AG10803 (cell line): ENCODE measurements around the gene MCTP2.
A peak's percentile ranks its signal among the peaks of the same experiment; 100 is the strongest.

Experiments used
- DNase-seq: peaks from one replicate; pipeline ENCODE4 v3.0.0; 2010; ENCODE audit warnings: low read depth
- H3K4me3 ChIP-seq: 2 replicates; pipeline ENCODE4 v1.5.1; 2011; ENCODE audit warnings: mild to moderate bottlenecking, low read length, control low read depth
- TF ChIP-seq, protein P1 (sequence below): conservative IDR thresholded peaks from 2 replicates; pipeline ENCODE4 v1.5.1; 2011; ENCODE audit warnings: mild to moderate bottlenecking, low read length, control low read depth, inconsistent platforms

MCTP2 gene, protein sequence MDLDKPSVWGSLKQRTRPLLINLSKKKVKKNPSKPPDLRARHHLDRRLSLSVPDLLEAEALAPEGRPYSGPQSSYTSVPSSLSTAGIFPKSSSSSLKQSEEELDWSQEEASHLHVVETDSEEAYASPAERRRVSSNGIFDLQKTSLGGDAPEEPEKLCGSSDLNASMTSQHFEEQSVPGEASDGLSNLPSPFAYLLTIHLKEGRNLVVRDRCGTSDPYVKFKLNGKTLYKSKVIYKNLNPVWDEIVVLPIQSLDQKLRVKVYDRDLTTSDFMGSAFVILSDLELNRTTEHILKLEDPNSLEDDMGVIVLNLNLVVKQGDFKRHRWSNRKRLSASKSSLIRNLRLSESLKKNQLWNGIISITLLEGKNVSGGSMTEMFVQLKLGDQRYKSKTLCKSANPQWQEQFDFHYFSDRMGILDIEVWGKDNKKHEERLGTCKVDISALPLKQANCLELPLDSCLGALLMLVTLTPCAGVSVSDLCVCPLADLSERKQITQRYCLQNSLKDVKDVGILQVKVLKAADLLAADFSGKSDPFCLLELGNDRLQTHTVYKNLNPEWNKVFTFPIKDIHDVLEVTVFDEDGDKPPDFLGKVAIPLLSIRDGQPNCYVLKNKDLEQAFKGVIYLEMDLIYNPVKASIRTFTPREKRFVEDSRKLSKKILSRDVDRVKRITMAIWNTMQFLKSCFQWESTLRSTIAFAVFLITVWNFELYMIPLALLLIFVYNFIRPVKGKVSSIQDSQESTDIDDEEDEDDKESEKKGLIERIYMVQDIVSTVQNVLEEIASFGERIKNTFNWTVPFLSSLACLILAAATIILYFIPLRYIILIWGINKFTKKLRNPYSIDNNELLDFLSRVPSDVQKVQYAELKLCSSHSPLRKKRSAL

DNA sequence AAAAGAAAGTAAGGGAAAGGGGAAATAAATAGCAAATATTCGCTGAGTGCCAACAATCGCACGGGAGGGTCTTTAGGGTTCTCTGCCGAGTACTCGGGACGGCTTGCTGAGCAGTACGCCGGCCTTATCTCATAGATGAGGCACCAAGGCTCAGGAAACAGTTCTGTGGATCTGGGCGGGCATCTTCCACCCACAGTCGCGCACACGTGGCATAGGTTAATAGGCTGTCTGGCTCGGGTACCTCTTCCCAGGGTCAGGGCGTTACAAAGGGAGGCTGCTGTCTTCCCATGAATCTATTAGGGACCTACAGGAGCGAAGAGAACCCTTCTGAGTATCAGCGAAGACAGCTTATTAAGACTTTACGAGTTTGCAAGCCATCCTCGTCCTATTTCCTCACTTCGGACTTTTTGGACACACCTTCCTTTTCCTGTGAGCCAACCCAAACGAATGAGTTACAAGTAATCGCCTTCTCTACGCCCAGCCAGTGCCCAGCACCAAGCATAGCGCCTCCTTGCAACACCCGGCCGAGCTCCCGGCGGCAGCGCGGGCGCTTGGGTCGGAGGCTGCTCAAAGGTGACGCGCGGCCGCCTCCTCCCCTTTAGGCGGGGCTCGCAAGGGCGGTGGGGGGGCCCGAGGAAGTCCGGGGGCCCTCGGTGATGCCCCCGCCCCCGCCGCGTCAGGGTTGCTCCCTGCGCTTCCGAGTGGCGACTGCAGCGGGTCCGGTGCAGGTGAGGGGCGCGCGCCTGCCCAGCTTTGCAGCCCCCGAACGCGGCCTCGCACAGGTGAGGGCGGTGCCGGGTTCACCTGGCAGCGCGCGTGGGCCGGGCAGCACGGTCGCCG, at the start of gene MCTP2:
MCTP2 (plus strand) TSS at position 679 of the 840 bp plus-strand sequence. CDS start 66,705 bp downstream, outside the sequence.
- TF ChIP-seq, protein P1, sequence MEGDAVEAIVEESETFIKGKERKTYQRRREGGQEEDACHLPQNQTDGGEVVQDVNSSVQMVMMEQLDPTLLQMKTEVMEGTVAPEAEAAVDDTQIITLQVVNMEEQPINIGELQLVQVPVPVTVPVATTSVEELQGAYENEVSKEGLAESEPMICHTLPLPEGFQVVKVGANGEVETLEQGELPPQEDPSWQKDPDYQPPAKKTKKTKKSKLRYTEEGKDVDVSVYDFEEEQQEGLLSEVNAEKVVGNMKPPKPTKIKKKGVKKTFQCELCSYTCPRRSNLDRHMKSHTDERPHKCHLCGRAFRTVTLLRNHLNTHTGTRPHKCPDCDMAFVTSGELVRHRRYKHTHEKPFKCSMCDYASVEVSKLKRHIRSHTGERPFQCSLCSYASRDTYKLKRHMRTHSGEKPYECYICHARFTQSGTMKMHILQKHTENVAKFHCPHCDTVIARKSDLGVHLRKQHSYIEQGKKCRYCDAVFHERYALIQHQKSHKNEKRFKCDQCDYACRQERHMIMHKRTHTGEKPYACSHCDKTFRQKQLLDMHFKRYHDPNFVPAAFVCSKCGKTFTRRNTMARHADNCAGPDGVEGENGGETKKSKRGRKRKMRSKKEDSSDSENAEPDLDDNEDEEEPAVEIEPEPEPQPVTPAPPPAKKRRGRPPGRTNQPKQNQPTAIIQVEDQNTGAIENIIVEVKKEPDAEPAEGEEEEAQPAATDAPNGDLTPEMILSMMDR = peak; percentile 17; the same call in 1 of the 2 replicates
- H3K4me3 ChIP-seq = peak within 1 kb of the TSS; percentile 65
- DNase-seq = peak; percentile 66

DNA sequence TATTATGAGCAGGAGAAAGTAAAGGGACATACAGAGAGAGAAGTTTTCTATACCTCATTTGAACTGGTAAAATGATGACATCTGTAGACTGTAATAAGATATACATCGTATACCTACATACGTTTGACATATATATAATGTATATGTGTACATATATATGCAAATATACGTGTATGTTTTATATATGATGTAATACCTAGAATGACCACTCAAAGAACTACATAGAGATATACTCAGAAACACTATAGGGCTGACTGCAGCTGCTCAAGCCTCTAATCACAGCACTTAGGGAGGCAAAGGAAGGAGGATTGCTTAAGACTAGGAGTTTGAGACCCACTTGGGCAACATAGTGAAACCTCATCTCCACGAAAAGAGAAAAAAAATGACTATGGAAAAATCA, 48.5 kb upstream of the MCTP2 start:
- no peak for DNase-seq
- TF ChIP-seq, protein P1 = no peak
- no peak overlapping the region for H3K4me3 ChIP-seq

DNA sequence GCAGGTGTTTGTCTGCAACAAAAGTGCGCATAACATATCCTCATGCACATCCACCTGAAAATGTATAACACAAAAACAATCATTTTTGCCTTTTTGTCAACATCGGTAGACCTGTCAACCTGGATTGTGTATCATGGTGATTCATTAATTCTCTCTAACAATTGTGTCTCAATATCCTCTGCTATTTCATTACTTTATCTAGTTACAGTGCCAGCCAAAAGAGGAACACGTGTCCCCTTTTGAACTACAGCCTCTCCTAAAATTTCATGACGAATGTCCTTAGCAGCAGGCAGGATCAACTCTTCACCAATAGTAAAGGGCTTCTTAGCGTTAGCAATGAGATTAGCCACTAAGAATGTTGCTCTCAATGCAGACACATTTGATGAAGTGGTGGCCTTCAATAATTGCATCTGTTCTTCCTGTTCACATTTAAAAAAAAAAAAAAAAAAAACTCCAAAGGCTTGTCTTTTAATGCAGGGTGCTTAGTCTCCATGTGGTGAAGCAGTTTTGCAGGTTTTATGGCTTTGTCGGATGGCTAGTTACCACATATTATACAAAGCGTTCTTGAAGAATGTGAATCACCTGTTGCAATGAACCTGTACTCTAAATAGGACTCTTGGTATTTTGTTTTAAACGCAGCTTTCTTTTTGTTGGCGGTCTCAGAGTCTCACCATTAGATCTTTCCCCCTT, 45.7 kb upstream of the MCTP2 start:
- no peak overlapping the region for H3K4me3 ChIP-seq
- DNase-seq = no peak
- TF ChIP-seq, protein P1 = no peak

DNA sequence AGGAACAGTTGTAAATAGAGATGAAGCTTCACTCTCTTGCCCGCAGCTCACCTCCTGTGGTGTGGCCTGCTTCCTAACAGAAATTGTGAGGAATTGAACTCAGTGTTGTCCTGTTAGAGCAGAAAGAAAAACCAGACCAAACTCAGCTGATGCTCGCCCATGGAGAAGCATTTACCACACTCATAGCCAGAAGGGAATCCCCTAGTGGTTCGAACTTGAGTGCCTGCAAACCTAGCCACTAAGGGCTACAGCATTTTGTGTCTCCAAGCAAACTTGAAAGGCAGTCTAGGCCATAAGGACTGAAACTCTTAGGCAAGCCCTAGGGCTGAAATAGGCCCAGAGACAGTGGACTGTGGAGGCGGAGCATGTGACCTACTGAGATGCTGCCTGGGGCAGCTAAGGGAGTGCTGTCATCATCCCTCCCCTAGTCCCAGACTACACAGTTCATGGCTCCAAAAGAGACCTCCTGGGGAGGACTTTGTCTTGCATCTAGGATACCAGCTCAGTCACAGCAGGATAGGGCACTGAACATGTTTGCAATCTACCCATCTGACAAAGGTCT, 44.5 kb upstream of the MCTP2 start:
- TF ChIP-seq, protein P1 = no peak
- no peak overlapping the region for H3K4me3 ChIP-seq
- no peak for DNase-seq

DNA sequence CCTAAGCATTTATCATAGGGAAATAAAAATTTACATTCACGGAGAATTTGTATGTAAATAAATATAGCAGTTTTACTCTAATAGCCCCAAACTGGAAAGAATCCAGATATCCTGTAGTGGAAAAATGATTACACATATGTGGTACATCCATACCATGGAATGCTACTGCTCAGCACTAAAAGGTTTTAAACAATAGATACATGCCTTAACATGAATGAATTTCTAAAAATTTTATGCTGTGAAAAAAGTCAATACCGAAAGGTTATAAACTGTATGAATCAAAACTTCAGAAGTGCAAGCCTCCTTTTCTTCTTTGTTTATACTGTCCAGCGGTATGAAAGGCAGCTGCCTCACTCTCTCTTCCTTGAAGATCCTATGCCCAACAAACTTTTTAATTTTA, 37.5 kb upstream of the MCTP2 start:
- TF ChIP-seq, protein P1 = no peak
- DNase-seq = no peak
- no peak overlapping the region for H3K4me3 ChIP-seq

DNA sequence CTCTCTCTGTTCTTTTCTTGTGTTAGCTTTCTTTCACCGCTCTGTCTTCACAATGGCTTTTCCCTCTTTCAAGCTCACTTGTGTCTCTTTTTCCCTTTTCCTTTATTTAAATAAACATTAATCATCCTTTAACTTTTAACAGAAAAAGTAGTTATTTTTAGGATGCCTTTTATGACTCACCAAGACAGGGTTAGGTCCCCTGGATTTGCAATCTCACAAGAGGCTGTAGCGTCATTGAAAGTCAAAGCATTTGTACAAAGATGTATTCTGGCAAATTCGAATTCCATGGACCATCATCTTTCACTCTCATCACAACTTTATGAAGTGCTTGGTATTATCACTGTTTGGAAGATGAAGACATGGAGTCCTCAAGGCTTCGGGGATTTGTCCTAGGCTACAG, 34.8 kb upstream of the MCTP2 start:
- H3K4me3 ChIP-seq = no peak overlapping the region
- DNase-seq = no peak
- TF ChIP-seq, protein P1 = no peak
